Nephron (organoid): ENCODE results near the gene RNPEP.
A peak's percentile ranks its signal among the peaks of the same experiment; 100 is the strongest.

Experiments used
- H3K27ac Mint-ChIP-seq, 3 experiments: 2 replicates each; pipeline ENCODE4 v1.8.0; 2020; ENCODE audit warnings: mixed read lengths in 3 of 3, mild to moderate bottlenecking in 2 of 3, moderate library complexity in 1 of 3
- H3K27me3 Mint-ChIP-seq: 2 replicates; pipeline ENCODE4 v1.8.0; 2021; ENCODE audit warnings: low read depth, mild to moderate bottlenecking, moderate library complexity, mixed read lengths
- H3K36me3 Mint-ChIP-seq: 2 replicates; pipeline ENCODE4 v1.8.0; 2020; ENCODE audit warnings: low read depth, mixed read lengths
- H3K4me1 Mint-ChIP-seq: 2 replicates; pipeline ENCODE4 v1.8.0; 2020; ENCODE audit warnings: mixed read lengths
- H3K4me3 Mint-ChIP-seq, 3 experiments: 2 replicates each; pipeline ENCODE4 v1.8.0; 2020; ENCODE audit warnings: mild to moderate bottlenecking in 3 of 3, mixed read lengths in 3 of 3, moderate library complexity in 2 of 3
- H3K9me3 Mint-ChIP-seq: 2 replicates; pipeline ENCODE4 v1.8.0; 2020; ENCODE audit warnings: mixed read lengths
- CTCF ChIP-seq, 3 experiments: fragments of 200-600 bp; sonication (generic); IDR thresholded peaks; one replicate each; pipeline ENCODE4 v1.5.0; 2021; ENCODE audit warnings: antibody characterized with exemption in 3 of 3; ENCODE audit not compliant: unreplicated experiment in 3 of 3

RNPEP gene

DNA sequence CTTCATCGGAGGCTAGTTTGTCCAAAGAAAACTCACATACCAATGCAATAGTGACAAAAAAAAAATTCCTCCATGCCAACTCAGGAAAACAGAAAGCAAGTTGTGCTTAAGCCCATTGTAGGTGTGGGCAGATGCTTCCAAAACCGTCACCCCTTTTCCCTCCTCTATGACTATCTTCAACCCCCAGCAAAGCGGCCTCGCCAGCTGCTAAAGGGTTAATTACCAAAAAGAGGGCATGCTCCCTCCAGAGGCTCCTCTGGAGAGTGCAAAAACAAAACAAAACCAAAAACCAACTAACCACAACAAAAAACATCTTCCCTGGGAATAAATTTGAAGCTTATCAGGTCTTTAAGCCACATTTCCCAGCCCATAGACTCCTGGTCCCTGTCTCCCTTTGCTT lies 37.3 kb upstream of the RNPEP start:
- TF ChIP-seq CTCF (IDR thresholded peaks at IDR 0.05; ENCODE audit: unreplicated experiment in 3 of 3) = peak; percentile 21 to 30 (median 30)
- peaks cover 19% of the 10 kb centered on the region for H3K27me3 Mint-ChIP-seq
- no peaks in the 10 kb centered on the region for H3K9me3 Mint-ChIP-seq
- H3K4me1 Mint-ChIP-seq = peaks cover 51% of the 10 kb centered on the region
- peak overlapping the region; percentile 73 to 81 (median 79) for H3K4me3 Mint-ChIP-seq
- H3K27ac Mint-ChIP-seq = peak overlapping the region in 2 of 3 experiments; percentile 52 to 73
- no peaks in the 10 kb centered on the region for H3K36me3 Mint-ChIP-seq

DNA sequence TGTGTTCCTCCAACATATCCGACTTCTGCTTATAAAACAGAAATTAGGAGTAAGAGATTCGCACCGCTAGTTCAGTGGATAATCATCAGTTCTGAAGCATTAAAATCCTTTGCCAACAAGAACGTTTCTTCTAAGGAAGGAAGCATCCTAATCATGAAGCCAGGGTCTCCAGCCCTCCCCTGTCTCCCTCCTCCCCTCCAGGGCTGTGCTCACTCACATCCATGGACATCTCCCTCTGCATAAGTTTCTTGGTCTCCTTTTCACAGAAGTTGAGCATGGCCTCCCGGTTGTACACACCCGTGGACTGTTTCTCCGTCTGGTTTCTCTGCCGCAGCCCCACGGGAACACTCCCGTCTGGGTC lies 36.6 kb upstream of the RNPEP start:
- Mint-ChIP-seq H3K4me1 (peaks cover 51% of the 10 kb centered on the region), H3K27ac (peak overlapping the region; percentile 73 to 85 (median 83)), H3K36me3 (no peaks in the 10 kb centered on the region), H3K4me3 (peak overlapping the region; percentile 73 to 81 (median 79)), H3K9me3 (no peaks in the 10 kb centered on the region), H3K27me3 (peaks cover 19% of the 10 kb centered on the region)
- TF ChIP-seq CTCF (IDR thresholded peaks at IDR 0.05; ENCODE audit: unreplicated experiment in 3 of 3) = no peak

GRCh38 chr1:201946224-201946908 lies 36.1 kb upstream of the RNPEP start, which contains the start of gene LMOD1:
TSS of gene LMOD1 (minus strand) at chr1:201946548. CDS start at chr1:201946340, 208 bp downstream.
- peaks cover 19% of the 10 kb centered on the region for H3K27me3 Mint-ChIP-seq
- TF ChIP-seq CTCF (IDR thresholded peaks at IDR 0.05; ENCODE audit: unreplicated experiment in 3 of 3) = no peak
- H3K4me1 Mint-ChIP-seq = peaks cover 49% of the 10 kb centered on the region
- H3K27ac Mint-ChIP-seq = peak within 1 kb of the TSS; percentile 73 to 85 (median 83)
- no peaks in the 10 kb centered on the region for H3K9me3 Mint-ChIP-seq
- no peaks in the 10 kb centered on the region for H3K36me3 Mint-ChIP-seq
- H3K4me3 Mint-ChIP-seq = peak within 1 kb of the TSS; percentile 73 to 81 (median 79)

- no peaks in the 10 kb centered on the region for H3K36me3 Mint-ChIP-seq
- H3K9me3 Mint-ChIP-seq = no peaks in the 10 kb centered on the region
- peaks cover 19% of the 10 kb centered on the region for H3K27me3 Mint-ChIP-seq
- peak overlapping the region; percentile 73 to 85 (median 83) for H3K27ac Mint-ChIP-seq
- peak overlapping the region in 2 of 3 experiments; percentile 79 to 81 for H3K4me3 Mint-ChIP-seq
- H3K4me1 Mint-ChIP-seq = peaks cover 39% of the 10 kb centered on the region
- TF ChIP-seq CTCF (IDR thresholded peaks at IDR 0.05; ENCODE audit: unreplicated experiment in 3 of 3) = no peak
These were observed 34.8 kb upstream of the RNPEP start for GRCh38 chr1:201947697-201948008.

- Mint-ChIP-seq H3K9me3 (no peaks in the 10 kb centered on the region), H3K27ac (peak overlapping the region in 1 of 3 experiments; percentile 17), H3K36me3 (no peaks in the 10 kb centered on the region), H3K4me1 (peaks cover 35% of the 10 kb centered on the region), H3K4me3 (no peak overlapping the region), H3K27me3 (peaks cover 19% of the 10 kb centered on the region)
- no peak for TF ChIP-seq CTCF (IDR thresholded peaks at IDR 0.05; ENCODE audit: unreplicated experiment in 3 of 3)
These were observed 33.0 kb upstream of the RNPEP start for GRCh38 chr1:201949491-201949890.
